Effector memory CD8-positive, alpha-beta T cell (primary cell): Measurements from ENCODE around the gene ZNF362.

Source experiments
- ATAC-seq: fragments of 150-1000 bp; cut with Tn5 transposase; replicated peaks from 2 replicates; pipeline ENCODE4 v1.10.0; 2021; ENCODE audit warnings: mild to moderate bottlenecking, moderate library complexity
- DNase-seq, 3 experiments: peaks; one replicate each; pipeline ENCODE4 v3.0.0; 2021
- H3K27ac Mint-ChIP-seq, 2 donors: one replicate each; pipeline ENCODE4 v1.8.0; 2022; ENCODE audit warnings: mild to moderate bottlenecking in 2 of 2, mixed read lengths in 2 of 2, moderate library complexity in 2 of 2
- H3K27me3 Mint-ChIP-seq, 2 donors: one replicate each; pipeline ENCODE4 v1.8.0; 2022; ENCODE audit warnings: mixed read lengths in 2 of 2
- H3K36me3 Mint-ChIP-seq: one replicate; pipeline ENCODE4 v1.8.0; 2022; ENCODE audit warnings: mild to moderate bottlenecking, moderate library complexity, mixed read lengths; ENCODE audit not compliant: insufficient read depth
- H3K4me1 Mint-ChIP-seq, 2 donors: one replicate each; pipeline ENCODE4 v1.8.0; 2022; ENCODE audit warnings: low read depth in 2 of 2, mixed read lengths in 2 of 2
- H3K4me3 Mint-ChIP-seq, 2 donors: one replicate each; pipeline ENCODE4 v1.8.0; 2022; ENCODE audit warnings: mild to moderate bottlenecking in 2 of 2, mixed read lengths in 2 of 2, moderate library complexity in 2 of 2
- H3K9me3 Mint-ChIP-seq, 2 donors: one replicate each; pipeline ENCODE4 v1.8.0; 2022; ENCODE audit warnings: mixed read lengths in 2 of 2

The ZNF362 gene

GRCh38 chr1:33265780-33266605, 9.7 kb downstream of the ZNF362 start:
- Mint-ChIP-seq H3K9me3 (no peaks in the 10 kb centered on the region), H3K4me3 (no peak overlapping the region), H3K36me3 (peaks cover 5% of the 10 kb centered on the region), H3K4me1 (peaks cover 11 to 14% of the 10 kb centered on the region in 2 donors), H3K27me3 (no peaks in the 10 kb centered on the region), H3K27ac (peak overlapping the region in 1 of 2 donors; percentile 46)
- ATAC-seq (no peak), DNase-seq (no peak)

- Mint-ChIP-seq H3K27me3 (no peaks in the 10 kb centered on the region), H3K27ac (no peak overlapping the region), H3K36me3 (peaks cover 7% of the 10 kb centered on the region), H3K9me3 (no peaks in the 10 kb centered on the region), H3K4me3 (no peak overlapping the region), H3K4me1 (peaks cover 12 to 17% of the 10 kb centered on the region in 2 donors)
- no peak for ATAC-seq
- DNase-seq = no peak
Observed at GRCh38 chr1:33266766-33267165, 10.5 kb downstream of the ZNF362 start.

DNA sequence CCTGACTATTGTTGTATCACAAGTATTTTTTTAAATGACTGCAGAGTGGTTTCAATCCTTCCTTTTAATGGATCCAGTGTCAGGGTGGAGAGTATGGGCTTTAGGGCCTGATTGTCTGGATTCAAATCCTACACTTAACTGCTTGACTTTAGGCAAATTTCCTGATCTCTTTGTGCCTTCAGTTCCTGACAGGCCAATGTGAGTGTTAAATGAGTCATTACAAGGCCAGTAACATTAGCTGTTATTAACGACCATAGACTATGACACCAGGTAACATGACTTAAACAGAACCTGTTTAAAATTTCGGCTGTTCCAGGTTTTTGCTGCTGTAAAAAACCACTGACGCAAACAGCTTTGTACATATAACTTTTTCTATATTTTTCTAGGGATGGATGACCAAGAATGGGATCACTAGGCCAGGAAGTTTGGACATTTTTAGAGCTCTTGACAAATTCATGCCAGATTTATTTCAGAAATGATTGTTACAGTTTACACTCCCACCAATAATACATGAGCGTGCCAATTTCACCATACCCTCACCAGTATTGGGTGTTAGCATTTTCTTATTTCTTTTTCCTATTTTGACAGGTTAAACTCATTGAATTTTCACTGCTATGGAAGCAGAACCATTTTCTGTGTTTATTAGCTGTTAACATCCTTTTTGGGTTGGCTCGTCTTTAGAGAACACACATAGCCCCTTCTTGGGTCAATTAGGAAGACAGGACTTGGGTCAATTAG, 11.3 kb downstream of the ZNF362 start:
- ATAC-seq (no peak), DNase-seq (no peak)
- peak overlapping the region in 1 of 2 donors; percentile 18 for H3K27ac Mint-ChIP-seq
- no peak overlapping the region for H3K4me3 Mint-ChIP-seq
- H3K9me3 Mint-ChIP-seq = no peaks in the 10 kb centered on the region
- H3K27me3 Mint-ChIP-seq = no peaks in the 10 kb centered on the region
- peaks cover 7% of the 10 kb centered on the region for H3K36me3 Mint-ChIP-seq
- peaks cover 17 to 22% of the 10 kb centered on the region in 2 donors for H3K4me1 Mint-ChIP-seq

- Mint-ChIP-seq H3K36me3 (peaks cover 7% of the 10 kb centered on the region), H3K9me3 (no peaks in the 10 kb centered on the region), H3K27ac (peak overlapping the region; percentile 13 to 18), H3K4me1 (peaks cover 25 to 30% of the 10 kb centered on the region in 2 donors), H3K27me3 (no peaks in the 10 kb centered on the region), H3K4me3 (no peak overlapping the region)
- DNase-seq (no peak), ATAC-seq (no peak)
Observed at GRCh38 chr1:33268457-33268856, 12.2 kb downstream of the ZNF362 start.

DNA sequence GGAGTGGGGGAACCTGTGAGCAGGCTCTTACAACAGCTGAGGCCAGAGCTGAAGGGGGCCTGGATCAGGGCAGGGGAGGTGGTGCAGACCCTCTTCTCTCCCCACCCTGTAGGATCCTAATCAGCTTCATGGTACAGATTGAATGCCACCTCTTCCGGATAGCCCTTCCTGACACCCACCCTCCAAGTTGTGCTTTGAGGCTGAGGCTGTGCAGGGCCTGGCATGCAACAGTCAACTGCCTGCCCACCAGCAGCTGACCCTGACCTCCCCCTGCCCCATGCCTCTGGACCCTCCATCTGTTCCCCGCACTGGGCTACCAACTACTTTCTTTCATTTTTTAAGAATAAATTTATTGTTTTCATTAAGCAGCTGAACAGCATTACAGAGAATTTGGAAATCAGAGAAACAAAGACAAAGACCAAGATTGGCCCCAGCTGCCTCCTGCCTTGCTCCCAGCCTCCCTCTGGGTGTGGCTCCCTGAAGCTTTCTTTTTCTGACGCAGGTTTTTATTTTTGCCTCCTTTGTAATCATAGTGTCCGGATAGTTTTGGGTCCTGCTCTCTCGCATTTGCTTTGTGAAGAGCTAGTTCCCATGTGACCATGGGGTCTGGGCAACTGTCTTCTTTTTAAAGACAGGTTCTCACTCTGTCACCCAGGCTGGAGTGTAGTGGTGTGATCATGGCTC, 12.8 kb downstream of the ZNF362 start:
- peaks cover 7% of the 10 kb centered on the region for H3K36me3 Mint-ChIP-seq
- no peak overlapping the region for H3K4me3 Mint-ChIP-seq
- H3K4me1 Mint-ChIP-seq = peaks cover 29 to 36% of the 10 kb centered on the region in 2 donors
- H3K27ac Mint-ChIP-seq = peak overlapping the region; percentile 13 to 18
- no peak for DNase-seq
- no peaks in the 10 kb centered on the region for H3K9me3 Mint-ChIP-seq
- no peak for ATAC-seq
- no peaks in the 10 kb centered on the region for H3K27me3 Mint-ChIP-seq

GRCh38 chr1:33269621-33270020, 13.3 kb downstream of the ZNF362 start:
- H3K36me3 Mint-ChIP-seq = peaks cover 7% of the 10 kb centered on the region
- H3K4me3 Mint-ChIP-seq = no peak overlapping the region
- no peaks in the 10 kb centered on the region for H3K9me3 Mint-ChIP-seq
- ATAC-seq (no peak), DNase-seq (no peak)
- peaks cover 33 to 41% of the 10 kb centered on the region in 2 donors for H3K4me1 Mint-ChIP-seq
- H3K27ac Mint-ChIP-seq = peak overlapping the region; percentile 13 to 98
- H3K27me3 Mint-ChIP-seq = no peaks in the 10 kb centered on the region

GRCh38 chr1:33270379-33270778, 14.1 kb downstream of the ZNF362 start:
- Mint-ChIP-seq H3K27ac (peak overlapping the region; percentile 94 to 98), H3K4me1 (peaks cover 33 to 41% of the 10 kb centered on the region in 2 donors), H3K9me3 (no peaks in the 10 kb centered on the region), H3K4me3 (no peak overlapping the region), H3K27me3 (no peaks in the 10 kb centered on the region), H3K36me3 (peaks cover 7% of the 10 kb centered on the region)
- ATAC-seq (no peak), DNase-seq (no peak)

DNA sequence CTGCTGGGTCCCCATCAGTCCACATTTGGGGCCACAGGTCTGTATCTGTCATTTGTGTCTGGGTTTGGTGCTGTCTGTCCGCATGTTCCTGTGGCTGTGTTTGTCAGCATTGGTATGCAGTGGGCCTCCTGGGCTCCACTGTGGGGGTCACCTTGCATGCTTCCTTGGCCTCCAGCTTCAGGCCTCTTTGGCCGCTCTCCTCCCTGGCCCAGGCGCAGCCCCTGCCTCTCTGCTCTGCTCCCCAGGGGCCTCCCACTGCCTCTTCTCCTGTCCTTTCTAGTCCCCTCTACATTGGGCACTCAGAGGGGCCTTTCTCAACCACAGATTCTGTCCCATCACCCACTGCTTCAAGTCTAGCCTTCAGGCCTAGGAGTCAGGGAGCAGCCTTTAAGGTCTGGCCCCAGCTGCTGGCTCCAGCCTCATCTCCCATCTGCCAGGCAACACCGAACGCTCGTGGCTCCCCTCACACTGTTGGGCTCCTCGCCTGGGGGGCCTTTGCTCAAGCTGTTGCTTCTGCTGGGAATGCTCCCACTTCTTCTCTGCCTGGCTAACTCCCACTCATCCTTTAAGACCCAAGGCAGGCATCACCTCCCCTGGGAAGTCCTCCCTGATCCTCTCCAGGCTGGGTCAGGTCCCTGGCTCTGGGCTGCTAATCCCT, 14.6 kb downstream of the ZNF362 start:
- no peaks in the 10 kb centered on the region for H3K27me3 Mint-ChIP-seq
- H3K36me3 Mint-ChIP-seq = peaks cover 7% of the 10 kb centered on the region
- ATAC-seq = no peak
- H3K9me3 Mint-ChIP-seq = no peaks in the 10 kb centered on the region
- peaks cover 33 to 41% of the 10 kb centered on the region in 2 donors for H3K4me1 Mint-ChIP-seq
- peak overlapping the region; percentile 94 to 98 for H3K27ac Mint-ChIP-seq
- H3K4me3 Mint-ChIP-seq = no peak overlapping the region
- DNase-seq = no peak

DNA sequence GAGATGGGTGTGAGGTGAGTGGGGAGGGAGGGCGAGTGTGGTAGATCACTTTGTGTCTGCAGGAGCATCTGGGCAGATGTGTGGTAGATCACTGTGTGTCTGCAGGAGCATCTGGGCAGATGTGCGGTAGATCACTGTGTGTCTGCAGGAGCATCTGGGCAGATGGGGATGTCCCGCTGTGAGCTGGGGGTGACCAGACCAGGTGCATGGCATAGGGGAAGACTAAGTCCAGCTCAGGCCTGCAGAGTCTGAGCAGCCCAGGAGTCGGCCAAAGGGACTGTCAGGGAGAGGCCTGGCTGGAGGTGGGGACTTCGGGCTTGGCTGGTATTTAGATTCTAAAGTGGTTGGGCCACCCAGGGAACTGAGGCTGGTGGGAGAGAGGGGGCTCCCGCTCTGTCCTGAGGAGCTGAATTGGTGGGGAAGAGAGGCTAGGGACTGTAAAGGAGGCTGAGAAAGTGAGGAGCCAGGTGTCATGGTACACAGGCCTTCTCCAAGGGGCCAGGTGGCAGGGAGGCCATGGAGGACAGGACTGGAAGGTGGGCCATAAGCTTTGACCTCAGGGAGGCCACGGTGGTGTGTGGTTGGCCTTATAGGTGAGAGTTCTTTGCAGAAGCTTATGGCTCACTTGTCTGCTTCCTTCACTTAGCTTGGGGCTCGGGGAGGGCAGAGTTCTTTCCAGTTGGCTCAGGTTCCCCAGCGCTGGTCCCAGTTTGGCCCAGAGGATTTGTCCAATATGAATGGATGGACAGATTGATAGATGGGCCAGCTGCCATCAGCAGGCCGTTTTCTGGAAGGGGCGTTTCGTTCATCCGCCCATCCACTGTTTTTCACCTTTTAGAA, 15.6 kb downstream of the ZNF362 start:
- H3K27me3 Mint-ChIP-seq = no peaks in the 10 kb centered on the region
- peaks cover 3% of the 10 kb centered on the region for H3K36me3 Mint-ChIP-seq
- ATAC-seq (no peak), DNase-seq (no peak)
- H3K9me3 Mint-ChIP-seq = no peaks in the 10 kb centered on the region
- H3K4me1 Mint-ChIP-seq = peaks cover 33 to 40% of the 10 kb centered on the region in 2 donors
- H3K27ac Mint-ChIP-seq = peak overlapping the region; percentile 94 to 98
- H3K4me3 Mint-ChIP-seq = peak overlapping the region; percentile 34 to 61

GRCh38 chr1:33272509-33272908, 16.2 kb downstream of the ZNF362 start:
- no peak for ATAC-seq

DNA sequence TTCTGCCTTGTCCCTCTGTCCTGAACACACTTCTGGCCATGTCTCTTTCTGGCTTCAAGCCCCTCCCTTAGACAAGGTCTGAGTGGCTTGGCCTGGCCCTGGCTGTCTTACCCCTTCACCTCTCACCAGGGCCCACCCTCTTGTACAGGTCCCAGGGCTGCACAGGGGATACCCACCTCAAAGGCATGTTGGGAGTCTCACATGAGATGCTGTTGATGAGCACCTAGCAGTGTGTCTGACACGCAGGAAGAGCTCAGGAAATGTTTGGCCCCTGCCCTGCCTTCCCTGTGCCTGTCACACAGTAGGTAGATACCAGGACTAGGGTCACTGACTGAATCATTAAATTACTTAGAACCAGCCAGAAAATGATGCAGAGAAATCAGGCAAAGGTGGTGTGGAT, 16.6 kb downstream of the ZNF362 start:
- DNase-seq (no peak), ATAC-seq (peak; percentile 38)
- peaks cover 3% of the 10 kb centered on the region for H3K36me3 Mint-ChIP-seq
- H3K4me1 Mint-ChIP-seq = peaks cover 33 to 40% of the 10 kb centered on the region in 2 donors
- peak overlapping the region; percentile 34 to 61 for H3K4me3 Mint-ChIP-seq
- H3K27me3 Mint-ChIP-seq = no peaks in the 10 kb centered on the region
- H3K27ac Mint-ChIP-seq = peak overlapping the region; percentile 94 to 98
- no peaks in the 10 kb centered on the region for H3K9me3 Mint-ChIP-seq

More at GRCh38 chr1:33272509-33272908, 16.2 kb downstream of the ZNF362 start:
- Mint-ChIP-seq H3K9me3 (no peaks in the 10 kb centered on the region), H3K27me3 (no peaks in the 10 kb centered on the region), H3K4me1 (peaks cover 33 to 40% of the 10 kb centered on the region in 2 donors), H3K4me3 (peak overlapping the region; percentile 34 to 61), H3K36me3 (peaks cover 3% of the 10 kb centered on the region), H3K27ac (peak overlapping the region; percentile 94 to 98)
- no peak for DNase-seq

DNA sequence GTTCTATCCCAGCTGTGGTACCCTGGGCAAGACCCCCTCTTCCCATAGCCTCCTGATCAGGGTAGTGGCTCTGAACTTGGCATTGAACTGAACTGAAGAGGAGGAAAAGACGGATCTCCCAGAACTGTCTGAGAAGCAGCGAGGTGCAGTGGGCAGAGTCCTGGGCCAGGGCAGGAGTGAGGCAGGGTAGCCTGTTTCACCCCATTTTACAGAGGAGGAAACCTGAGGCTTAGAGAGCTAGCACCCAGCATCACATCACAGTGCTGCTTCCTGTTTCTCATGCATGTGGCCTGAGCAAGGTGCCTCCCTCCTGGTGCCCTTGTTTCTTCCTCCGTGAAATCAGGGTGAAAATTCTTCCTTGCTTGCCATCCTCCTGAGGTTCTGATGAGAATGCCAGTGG, 17.1 kb downstream of the ZNF362 start:
- peaks cover 3% of the 10 kb centered on the region for H3K36me3 Mint-ChIP-seq
- H3K4me3 Mint-ChIP-seq = peak overlapping the region; percentile 34 to 61
- no peaks in the 10 kb centered on the region for H3K9me3 Mint-ChIP-seq
- ATAC-seq (peak; percentile 96), DNase-seq (peak; percentile 14 to 31 (median 21))
- no peaks in the 10 kb centered on the region for H3K27me3 Mint-ChIP-seq
- H3K4me1 Mint-ChIP-seq = peaks cover 33 to 40% of the 10 kb centered on the region in 2 donors
- H3K27ac Mint-ChIP-seq = peak overlapping the region; percentile 94 to 98
